SK-N-MC (cell line): ENCODE results near the gene DGKQ.

Experiments
- EZH2 ChIP-seq: fragments of 200-600 bp; sonication (generic); IDR thresholded peaks from one replicate; pipeline ENCODE4 v1.6.1; 2017; ENCODE audit warnings: antibody characterized with exemption
- FOXP2 ChIP-seq: optimal IDR thresholded peaks from 2 replicates; pipeline ENCODE3; 2011; ENCODE audit warnings: mild to moderate bottlenecking, moderate library complexity; ENCODE audit not compliant: insufficient read depth; ENCODE audit errors: extremely low read length, control extremely low read depth
- POLR2AphosphoS5 ChIP-seq: IDR thresholded peaks from 2 replicates; pipeline ENCODE4 v1.6.1; 2012; ENCODE audit warnings: mild to moderate bottlenecking, low read depth, low read length, borderline replicate concordance

- no peak for TF ChIP-seq POLR2AphosphoS5
- TF ChIP-seq EZH2: no peak
- TF ChIP-seq FOXP2: no peak
Measured at GRCh38 chr4:1002631-1003251, 29.4 kb upstream of the DGKQ start.
